HG02763 (cell line): ENCODE measurements around the gene SAMD1.
"Not testable (repeated sequence)": the region's sequence is repeated elsewhere in the genome, so short reads cannot be mapped to it uniquely, and the experiment has no call there.

Experiments used
- ATAC-seq: cut with Tn5 transposase; IDR thresholded peaks from one replicate; pipeline ENCODE4 v1.9.1; 2021; ENCODE audit warnings: mild to moderate bottlenecking, moderate library complexity; ENCODE audit not compliant: unreplicated experiment

Gene SAMD1

DNA sequence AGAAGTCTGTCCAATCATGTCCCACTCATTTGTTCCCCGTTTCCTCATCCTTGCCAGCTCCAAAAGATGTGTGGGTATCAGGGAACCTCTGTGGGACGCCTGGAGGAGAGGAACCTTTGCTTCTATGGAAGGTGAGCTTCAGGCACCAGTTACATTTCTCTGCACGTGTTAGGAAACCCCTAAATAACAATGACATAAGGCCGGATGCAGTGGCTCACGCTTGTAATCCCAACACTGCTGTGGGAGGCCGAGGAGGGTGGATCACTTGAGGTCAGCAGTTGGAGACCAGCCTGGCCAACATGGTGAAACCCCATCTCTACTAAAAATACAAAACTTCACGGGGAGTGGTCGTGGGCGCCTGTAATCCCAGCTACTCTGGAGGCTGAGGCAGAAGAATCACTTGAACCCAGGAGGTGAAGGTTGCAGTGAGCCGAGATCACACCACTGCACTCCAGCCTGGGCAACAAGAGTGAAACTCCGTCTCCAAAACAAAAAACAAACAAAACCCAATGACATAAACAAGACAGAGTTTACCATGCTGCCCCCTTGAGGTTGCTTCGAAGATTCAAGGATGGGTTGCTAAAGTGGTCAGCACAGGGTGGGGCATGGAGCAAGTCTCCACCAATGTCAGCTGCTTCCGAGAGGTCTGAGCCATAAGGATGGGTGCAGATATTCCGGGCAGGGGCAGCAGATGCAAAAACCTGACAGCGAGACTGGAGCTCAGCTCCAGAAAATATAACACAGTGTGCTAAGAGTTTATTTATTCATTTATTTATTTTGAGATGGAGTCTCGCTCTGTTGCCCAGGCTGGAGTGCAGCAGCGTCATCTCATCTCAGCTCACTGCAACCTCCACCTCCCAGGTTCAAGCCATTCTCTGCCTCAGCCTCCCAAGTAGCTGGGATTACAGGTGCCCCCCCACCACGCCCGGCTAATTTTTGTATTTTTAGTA, 47.6 kb downstream of the SAMD1 start:
- ATAC-seq, result not testable (repeated sequence)

DNA sequence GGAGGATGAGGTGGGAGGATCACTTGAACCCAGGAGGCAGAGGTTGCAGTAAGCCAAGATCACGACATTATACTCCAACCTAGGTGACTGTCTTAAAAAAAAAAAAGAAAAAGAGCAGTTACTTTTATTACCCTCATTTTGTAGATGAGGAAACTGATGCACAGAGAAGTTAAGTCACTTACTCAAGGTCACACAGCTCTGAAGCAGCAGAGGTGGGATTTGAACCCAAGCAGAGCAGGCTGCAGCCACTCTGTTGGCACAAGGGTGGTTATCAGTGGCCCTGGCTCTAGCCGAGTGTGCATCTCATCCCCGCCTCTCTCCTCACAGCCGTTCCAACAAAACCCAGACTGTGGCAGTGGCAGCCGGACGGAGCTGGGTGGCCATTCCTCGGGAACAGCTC, 51.4 kb downstream of the SAMD1 start:
- ATAC-seq, result no peak
